GM15510 (cell line): ENCODE results near the gene PPP1R37.

Source experiments
- POLR2A ChIP-seq: IDR thresholded peaks from 3 replicates; pipeline ENCODE4 v1.6.1; 2011; ENCODE audit warnings: borderline replicate concordance; ENCODE audit not compliant: insufficient read length; ENCODE audit errors: extremely low read depth

The PPP1R37 gene

DNA sequence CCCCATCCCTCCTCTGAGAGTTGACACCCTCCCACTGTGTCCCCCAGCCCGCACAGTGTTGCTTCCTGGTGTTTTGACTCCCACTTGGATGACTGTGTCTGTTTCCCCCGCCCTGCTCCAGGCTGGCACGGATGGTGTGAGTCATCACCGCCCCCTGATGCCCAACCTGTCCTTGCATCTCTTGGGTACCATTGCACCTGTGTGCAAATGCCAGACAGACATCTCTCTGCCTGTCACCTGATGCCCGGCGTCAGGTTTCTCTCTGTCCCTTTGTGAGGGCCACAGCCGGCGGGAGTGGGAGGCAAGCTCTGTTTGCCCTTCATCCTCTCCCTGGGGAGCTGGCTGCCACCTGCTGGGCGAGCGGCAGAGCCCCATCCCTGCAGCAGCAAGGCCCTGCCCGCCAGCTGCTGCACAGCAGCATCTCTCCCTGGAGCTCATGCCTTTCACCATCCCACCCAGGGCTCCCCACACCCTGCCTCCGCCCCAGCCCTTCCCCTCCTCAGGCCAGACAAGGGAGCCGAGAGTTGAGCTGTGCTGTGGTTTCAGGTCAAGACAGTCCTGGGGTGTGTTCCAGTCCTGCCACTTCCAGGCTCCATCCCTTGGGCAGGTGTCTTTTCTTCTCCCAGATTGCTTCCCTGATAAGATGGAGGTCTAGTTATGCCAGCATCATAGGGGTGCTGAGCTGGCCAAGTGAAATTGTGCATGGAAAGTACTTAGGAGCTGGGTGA is 38.1 kb downstream of the PPP1R37 start:
- no peak for TF ChIP-seq POLR2A

DNA sequence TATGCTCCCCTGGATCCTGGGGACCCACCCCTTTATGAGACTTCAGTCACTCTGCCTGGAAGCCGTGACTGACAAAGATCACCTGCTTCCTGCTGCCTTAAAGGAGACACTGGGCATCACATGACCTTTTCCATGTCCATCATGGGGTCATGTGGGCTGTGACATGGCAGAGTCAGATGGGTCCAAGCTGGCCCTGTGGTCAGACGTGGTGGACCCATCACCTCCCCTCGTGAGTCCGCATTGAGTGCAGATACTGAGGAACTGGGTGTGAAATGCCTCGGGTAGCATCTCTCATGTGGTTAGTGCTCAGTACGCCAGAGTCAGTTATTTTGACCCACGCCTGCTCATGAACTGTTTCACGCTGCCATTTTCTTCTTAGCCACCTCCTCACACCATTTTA is 40.7 kb downstream of the PPP1R37 start:
- TF ChIP-seq POLR2A: no peak

DNA sequence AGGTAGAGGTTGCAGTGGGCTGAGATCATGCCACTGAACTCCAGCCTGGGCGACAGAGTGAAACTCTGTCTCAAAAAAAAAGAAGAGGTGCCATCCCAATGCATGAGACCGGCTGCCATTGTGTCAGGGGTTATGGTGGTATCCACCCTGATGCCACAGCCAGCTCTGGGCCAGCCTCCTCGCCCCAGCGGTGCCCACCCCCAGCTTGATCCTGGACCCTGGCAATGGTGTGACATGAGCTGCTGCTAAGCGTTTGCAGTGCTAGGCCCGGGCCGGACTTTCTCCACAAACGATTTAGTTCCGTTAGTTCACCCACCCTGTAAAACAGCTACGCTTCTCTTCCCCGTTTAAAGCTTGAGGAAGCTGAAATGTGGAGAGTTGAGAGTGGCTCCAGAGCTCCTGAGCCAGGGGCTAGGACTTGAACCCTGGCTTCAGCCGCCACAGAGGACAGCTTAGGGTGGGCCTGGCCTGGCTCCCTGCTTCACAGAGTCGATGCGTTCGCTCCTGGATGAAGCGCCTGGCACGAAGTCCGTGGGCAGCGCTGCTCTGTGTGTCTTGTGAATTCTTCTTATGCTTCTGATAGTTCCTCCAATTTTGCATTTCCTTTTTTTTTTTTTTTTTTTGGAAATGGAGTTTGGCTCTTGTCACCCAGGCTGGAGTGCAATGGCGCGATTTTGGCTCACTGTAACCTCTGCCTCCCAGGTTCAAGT is 42.4 kb downstream of the PPP1R37 start:
- TF ChIP-seq POLR2A: no peak

DNA sequence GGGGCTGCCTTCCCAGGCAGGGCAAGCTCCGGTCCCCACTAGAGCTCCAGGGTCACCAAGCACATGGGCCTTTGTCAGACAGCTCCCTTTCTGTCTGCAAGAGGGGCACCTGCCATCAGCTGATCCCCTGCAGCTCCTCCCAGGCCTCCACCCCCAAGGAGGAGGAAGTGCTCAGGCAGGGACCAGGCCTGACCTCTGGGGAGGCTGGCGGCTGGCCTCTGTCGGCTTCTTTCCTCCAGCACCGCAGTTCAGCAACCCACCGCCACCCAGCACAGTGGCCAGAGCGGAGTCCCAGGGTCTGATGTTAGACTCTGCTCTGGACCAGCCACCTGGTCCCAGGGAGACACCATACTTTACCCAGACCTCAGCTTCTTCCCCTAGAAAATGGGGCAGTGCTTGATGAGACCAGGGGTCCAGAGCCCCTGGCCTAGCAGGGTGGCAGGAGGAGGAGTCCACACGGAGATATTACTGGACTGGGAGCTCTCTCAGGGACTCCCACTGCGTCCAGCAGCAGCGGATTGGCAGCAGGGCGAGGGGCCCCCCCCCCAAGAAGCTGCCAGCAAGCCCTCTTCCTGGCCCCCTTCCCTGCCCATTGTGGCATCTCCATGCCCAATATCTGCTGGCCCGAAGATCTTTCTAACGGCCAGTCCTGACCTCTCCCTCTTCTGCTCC is 43.7 kb downstream of the PPP1R37 start:
- TF ChIP-seq POLR2A: peak; percentile 24

DNA sequence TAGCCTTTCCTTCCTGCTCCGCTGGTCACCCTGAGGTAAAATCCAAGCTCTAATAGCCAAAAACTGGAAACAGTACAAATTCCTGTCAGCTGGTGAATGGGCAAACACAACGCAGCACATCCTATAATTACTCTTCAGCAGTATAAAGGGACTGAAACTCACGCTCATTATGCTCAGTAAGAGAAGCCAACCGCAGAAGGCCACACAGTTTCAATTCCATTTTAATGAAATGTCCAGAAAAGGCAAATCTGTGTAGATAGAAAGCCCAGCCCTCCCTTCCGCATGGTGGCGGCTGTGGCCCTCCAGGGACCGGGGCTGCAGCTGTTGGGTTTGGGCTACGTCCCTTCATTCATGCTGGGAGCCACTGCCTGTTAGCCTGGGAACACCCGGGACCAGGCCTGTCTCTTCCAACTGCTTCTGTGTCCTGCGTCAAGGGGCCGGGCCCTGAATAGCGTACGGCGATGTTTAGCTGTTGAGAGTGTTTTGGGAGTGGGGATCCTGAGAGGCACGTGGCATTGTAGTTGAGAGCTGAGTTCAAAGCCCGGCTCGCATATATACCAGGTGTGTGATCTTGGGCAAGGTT is 44.3 kb downstream of the PPP1R37 start:
- TF ChIP-seq POLR2A: peak; percentile 29

DNA sequence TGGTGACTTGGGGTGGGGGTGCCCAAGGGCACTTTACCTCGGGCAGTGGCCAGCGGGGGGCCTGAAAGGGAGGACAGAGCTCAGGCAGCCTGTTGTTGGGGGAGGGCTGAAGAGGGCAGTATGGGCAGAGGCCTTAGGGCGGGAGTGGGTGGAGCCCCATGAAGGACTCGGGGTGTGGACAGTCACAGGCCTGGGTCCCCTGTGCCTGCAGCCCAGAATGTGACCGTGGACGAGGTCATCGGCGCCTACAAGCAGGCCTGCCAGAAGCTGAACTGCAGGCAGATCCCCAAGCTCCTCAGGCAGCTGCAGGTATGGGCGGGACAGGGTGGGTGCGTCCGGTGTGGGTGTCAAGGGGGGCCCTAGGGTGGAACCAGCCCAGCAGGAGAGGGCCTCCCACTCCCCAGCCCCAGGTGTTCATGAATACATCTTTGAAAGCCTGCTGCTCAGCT is 45.3 kb downstream of the PPP1R37 start:
- no peak for TF ChIP-seq POLR2A

DNA sequence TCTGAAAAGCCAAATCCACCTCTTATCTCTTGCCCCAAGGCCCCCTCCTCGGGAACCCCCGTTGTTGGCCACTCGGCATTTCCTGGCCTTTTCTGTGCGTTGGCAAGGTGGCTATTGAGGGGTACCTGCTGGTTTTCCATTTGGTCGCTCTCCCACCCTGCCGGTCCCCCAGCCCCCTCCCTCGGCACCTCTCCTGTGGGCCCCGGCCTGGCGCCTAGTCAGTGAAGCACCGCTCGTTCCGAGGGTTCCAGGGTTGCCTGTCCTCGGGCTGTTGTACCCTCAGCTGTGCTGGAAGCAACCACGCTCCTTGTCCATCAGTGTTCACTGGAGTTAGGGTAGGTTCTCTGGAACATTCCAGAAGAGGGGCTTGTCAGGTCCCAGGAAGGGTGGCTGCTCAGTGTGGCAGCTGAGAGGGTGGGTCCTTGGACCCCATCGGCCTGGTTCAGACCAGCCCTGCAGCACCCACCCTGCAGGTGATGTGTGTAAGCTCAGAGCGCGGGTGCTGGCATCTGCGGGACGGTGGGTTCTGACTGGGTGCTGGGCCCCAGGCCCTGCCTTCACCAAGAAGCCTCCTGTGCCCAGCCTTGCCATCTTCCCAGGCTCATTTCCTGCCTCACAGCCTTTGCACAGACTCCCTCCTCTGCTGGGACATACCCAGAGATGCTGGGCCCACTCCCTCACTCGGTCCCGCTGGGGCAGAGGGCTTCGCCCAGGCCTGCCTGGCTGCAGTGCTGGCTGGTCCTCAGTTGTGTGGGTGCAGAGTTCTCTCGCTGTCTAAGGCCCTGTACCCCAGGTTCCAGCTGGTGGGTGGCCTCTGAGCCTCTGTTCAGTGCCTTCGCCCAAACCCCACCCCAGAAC is 46.5 kb downstream of the PPP1R37 start:
- TF ChIP-seq POLR2A: no peak

DNA sequence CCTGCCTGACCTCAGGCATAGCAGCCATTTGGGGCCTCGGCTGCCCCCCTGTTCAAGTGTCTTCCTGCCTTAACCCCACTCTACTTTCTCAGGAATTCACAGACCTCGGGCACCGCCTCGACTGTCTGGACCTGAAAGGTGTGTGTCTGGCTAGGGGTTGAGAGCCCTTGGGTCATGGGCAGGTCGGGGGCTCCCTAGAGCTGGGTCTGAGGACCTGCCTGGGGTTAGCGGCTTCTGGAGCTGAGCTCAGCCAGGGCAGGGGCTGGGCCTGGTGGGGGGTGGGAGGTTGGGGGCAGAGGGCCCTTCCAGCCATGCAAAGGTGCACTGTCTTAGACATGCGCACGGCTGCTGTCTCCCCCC is 47.1 kb downstream of the PPP1R37 start:
- no peak for TF ChIP-seq POLR2A

DNA sequence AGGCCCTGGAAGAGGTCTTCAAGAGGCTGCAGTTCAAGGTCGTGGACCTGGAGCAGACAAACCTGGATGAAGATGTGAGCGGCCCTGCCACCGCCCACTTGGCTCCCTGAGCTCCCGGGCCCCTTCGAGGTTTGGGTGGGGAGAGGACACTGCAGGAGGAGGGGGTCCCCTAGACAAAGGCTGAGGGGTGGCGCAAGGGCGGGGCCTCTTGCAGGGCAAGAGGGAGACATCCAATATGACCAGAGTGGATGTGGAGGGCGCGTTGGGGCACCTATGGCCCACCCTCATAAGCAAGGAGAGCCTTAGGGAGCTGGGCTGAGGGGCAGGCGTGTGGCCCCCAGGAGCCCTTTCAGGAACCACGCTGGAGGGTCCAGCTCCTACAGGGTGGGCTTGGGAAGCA is 47.6 kb downstream of the PPP1R37 start:
- TF ChIP-seq POLR2A: no peak

DNA sequence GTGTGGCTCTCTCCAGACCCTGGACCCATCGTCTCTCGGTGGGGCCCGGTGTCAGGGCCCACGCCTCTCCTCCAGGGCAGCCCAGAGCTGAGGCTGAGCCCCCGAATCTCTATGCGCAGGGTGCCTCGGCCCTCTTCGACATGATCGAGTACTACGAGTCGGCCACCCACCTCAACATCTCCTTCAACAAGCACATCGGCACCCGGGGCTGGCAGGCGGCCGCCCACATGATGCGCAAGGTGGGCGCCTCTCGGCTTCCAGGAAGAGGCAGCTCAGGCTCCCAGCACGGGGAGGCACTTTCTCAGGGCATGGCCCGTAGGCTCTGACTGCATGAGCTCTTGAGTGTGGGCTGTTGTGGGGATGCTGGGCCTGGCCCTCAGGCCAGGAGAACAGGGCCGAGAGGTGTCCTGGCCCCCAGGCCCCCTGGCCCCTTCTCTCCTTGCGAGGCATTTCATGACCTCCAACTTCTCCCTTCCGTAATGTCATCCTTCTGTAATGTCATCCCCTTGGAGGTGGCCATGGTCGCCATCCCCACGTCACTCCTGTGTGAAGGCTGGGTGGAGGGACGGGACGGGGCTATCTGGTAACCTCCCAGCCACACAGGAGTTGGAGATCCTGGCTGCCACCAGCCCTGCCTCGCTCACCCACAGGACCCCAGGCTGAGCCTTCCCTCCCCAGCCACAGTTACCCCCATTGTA is 48.4 kb downstream of the PPP1R37 start:
- TF ChIP-seq POLR2A: no peak

DNA sequence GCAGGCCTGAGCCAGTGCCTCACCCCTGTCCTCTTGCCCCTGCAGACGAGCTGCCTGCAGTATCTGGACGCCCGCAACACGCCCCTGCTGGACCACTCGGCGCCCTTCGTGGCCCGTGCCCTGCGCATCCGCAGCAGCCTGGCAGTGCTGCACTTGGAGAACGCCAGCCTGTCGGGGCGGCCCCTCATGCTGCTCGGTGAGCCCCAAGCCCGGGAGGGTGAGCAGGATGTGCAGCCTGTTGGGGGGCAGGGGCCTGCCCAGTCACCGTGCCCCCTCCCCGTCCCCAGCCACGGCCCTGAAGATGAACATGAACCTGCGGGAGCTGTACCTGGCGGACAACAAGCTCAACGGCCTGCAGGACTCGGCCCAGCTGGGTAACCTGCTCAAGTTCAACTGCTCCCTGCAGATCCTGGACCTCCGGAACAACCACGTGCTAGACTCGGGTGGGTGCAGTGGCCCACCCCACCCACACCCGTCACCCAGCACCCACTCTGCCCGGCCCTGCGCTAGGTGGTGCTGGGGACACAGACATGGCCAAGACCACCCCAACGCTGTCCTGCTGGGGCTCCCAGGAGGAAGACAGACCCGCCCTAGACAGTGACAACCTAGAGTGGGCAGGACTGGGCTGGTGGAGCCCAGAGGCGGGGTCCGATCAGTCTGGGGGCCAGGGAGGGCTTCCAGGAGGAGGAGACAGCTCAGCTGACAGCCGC is 49.2 kb downstream of the PPP1R37 start:
- no peak for TF ChIP-seq POLR2A

DNA sequence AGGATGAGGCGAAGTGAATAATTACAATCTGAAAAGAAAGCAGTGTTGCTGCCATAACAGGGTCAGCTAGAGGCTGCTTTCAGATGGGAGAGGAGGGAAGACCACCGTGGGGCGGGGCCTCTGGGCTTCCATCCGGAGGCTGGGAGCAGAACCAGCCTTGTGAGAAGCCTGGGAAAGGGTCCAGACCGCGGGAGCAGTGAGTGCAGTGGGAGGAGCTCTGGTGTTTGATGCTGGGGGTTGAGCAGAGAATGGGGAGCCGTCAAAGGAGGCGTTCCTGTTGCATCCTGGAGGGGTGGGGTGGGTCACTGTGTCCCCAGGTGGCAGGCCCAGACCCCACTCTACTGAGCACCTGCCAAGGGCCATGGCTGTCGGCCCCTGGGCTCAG is 49.7 kb downstream of the PPP1R37 start:
- no peak for TF ChIP-seq POLR2A
